GM12801 (cell line): ENCODE results near the gene GLT1D1.

Source experiments
- CTCF ChIP-seq: IDR thresholded peaks from one replicate; pipeline ENCODE4 v1.5.1; 2011; ENCODE audit warnings: control low read depth; ENCODE audit not compliant: insufficient read length; ENCODE audit errors: extremely low read depth

The GLT1D1 gene

DNA sequence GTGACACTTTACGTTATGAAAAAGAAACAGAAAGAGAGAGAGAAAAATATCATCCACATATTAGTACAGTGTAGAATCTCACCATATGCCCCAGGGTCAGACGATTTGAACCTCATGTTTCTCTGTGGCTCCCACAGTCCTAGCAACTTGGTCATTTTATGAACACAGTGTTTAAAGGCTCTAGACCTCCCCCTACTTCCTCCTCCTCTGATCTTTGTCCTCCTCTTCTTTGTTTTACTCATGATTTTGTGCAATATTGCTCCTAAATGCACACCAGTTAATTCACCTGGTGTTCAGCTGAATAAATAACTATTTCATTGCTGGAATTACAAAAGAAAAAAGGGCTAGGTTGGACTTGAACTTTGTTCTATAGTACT, 18.2 kb downstream of the GLT1D1 start:
- TF ChIP-seq CTCF, result no peak

GRCh38 chr12:128872303-128872702, 19.0 kb downstream of the GLT1D1 start:
- TF ChIP-seq CTCF, result no peak

DNA sequence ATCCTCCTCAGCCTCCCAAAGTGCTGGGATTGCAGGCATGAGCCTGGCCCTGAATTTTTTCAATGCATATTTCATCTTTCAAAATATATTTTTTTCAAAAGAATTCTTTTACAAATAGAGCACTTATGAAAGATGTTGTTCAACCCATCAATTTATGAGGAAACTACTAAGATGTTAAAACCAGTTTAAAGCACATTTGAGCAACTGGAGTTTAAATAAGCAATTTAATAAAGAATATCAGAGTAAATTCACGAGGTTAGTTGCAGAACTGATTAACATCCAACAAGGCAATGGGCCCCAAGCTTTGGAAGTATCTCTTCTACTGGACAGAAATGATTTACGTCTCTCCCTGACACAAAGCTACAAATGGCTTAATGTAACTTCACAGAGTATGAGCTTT, 23.3 kb downstream of the GLT1D1 start:
- no peak for TF ChIP-seq CTCF

DNA sequence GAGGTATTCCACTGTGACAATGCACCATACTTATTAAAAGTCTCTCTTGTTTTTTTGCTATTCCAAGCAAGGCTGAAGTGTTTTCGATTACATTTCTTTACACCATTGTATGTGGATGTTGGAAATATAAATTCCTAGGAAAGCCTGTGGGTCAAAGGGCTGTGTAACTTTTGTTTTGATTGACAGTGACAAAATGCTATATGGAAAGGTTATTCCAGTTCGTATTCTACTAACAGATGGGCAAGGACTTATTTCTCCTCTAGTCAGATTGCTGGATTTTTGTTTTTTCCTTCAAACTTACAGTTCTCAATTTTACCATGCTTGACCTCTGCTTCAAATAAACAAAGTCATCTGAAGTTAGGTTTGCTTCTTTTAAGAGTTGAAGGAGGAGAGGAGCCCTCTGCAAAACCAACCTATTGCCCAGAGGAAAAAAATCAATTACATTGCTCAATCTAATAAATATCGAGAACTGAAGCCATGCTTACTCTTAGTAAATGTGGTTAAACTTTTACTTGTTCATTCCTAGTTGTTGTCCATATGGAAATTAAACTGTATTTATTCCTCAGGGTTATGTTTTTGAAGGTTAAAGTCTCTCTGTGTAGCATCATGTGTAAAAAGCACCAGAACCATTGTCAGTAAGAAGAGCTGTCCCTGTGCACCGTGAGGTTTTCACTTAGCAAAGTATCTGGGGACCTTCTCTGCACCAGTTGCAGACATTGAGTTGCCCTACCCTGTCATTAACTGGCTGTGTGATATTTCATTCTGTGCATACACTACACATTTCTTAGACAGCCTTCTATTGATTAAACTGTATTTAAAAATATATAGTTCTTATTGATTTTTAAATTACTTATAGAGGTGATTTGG, 26.9 kb downstream of the GLT1D1 start:
- TF ChIP-seq CTCF, result no peak

DNA sequence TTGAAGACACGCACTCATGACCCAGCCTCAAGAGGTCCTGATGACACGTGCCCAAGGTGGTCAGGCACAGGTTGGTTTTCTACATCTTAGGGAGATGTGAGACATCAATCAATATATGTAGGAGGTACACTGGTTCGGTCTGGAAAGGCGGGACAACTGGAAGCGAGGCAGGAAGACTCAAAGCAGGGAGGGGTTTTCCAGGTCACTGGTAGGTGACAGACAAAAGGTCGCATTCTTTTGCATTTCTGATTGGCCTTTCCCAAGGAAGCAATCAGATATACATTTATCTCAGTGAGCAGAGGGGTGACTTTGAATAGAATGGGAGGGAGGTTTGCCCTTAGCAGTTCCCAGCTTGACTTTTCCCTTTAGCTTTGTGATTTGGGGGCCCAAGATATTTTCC, 38.6 kb downstream of the GLT1D1 start:
- no peak for TF ChIP-seq CTCF

- no peak for TF ChIP-seq CTCF
Observed at GRCh38 chr12:128903236-128903635, 50.0 kb downstream of the GLT1D1 start.

DNA sequence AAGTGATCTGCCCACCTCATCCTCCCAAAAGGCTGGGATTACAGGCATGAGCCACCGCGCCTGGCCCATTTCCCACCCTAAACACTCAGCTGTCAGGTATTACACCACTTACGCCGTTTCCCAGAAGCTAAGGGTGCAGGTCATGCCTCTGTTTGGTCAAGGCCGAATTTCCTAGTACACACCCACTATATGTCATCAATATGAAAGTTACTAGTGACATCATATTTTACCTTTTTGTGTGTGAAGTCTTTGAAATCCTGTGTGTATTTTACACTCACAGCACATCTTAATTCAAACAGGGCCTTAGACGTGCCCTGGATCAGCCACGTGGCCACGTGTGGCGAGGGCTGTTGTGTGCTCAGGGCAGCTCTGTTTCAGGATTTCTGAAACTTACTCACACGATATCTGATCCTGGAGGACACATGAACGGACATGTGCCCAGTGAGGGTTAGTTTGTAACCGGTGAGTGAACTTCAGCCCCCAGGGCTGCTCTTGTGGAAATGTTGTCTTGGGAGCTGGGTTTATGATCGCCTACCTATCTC, 51.8 kb downstream of the GLT1D1 start:
- TF ChIP-seq CTCF, result no peak
